Femur (tissue), 1 donor: ENCODE results near the gene UBE2E3.
"Not testable (repeated sequence)": the region's sequence is repeated elsewhere in the genome, so short reads cannot be mapped to it uniquely, and the experiment has no call there.

Experiments used
- DNase-seq: peaks from one replicate; pipeline ENCODE4 v3.0.0-alpha.2; 2017

UBE2E3 gene

DNA sequence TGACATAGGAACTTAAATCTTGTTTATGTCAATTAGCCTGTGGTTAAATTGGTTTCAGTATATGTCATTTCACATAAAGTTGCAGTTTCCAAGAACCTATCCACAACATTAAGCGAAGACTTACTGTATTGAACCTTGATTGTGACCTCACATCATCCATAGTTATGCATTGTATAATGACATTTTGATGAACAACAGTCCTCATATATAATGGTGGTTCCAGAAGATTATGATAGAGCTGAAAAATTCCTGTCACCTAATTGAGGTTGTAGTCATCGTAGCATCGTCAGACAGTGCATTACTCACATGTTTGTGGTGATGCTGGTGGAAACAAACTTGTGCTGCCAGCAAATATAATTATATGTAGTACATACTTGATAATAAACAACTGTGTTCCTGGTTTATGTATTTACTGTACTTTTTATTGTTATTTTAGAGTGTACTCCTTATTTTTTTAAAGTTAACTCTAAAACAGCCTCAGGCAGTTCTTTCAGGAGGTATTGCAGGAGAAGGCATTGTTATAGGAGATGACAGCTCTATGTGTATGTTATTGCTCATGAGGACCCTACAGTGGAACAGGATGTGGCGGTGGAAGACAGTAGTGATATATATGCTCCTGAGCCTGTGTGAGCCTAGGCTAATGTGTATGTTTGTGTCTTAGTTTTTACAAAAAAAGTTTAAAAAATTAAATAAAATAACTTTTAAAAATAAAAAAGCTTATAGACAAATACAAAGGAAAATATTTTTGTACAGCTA, 56.6 kb downstream of the UBE2E3 start:
- DNase-seq: no peak

- no peak for DNase-seq
Observed at GRCh38 chr2:181037922-181038321, 57.5 kb downstream of the UBE2E3 start.

GRCh38 chr2:181038796-181039195, 58.4 kb downstream of the UBE2E3 start:
- DNase-seq: no peak

DNA sequence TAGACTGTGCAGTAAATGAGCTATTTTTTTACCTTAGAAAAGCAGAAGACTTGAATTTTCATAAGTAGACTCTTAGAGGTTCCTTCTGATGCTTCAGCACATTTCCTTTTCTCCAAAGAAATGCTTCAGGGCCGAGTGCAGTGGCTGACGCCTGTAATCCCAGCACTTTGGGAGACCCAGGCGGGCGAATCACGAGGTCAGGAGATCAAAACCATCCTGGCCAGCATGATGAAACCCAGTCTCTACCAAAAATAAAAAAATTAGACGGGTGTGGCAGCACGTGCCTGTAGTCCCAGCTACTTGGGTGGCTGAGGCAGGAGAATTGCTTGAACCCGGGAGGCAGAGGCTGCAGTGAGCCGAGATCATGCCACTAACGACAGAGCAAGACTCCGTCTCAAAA, 60.4 kb downstream of the UBE2E3 start:
- not testable (repeated sequence) for DNase-seq

DNA sequence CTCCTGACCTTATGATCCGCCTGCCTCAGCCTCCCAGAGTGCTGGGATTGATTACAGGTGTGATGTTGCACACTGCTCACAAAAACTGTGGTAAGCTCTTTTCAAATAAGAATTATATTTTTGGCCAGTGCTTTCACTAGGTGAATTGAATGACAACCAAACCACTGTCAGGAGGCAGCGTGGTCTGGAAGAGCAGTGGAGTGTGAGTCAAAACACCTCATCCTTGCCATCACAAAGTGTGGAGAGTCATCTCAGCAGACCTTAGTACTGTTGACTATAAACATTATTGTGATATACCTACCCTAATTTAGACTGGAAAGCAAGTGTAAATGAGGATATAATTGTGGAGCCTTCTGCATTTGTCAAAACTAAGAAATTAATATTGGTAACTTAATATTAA, 61.3 kb downstream of the UBE2E3 start:
- no peak for DNase-seq

DNA sequence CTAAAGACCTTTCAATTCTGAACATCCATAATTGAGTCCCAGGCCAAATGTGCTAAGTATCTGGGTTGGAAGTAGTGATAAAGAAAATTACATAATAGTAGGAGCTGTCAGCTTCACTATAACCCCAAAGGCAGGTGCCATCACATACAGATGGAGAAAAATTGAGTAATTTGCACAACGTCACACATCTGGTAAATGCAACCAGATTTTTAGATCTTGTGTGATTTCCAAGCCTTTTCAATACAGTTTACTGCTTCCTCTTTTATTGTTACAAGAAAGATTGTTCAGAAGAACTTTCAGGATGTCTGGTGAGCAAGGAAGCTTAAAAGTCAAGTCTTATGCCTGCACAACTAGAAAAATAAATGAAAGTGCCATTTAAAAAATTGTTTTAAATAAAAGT, 62.3 kb downstream of the UBE2E3 start:
- no peak for DNase-seq

DNA sequence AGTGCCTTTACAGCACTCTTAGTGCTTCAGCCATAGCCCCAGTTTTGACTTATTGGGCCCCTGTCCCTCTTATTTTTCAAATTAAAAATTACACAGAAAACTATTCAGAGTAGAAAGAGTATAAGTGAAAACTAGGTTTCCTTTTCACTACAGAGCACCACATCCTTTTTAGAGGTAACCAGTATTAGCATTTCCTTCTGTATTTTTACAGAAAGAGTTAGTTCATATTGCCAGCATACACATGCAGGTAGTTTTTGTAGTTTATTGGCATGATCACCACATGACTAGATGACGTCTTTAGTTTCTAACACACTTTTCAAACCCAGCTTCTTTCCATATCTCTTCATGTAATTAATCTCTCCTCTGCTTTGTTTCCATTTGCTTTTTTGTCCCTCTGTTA, 66.4 kb downstream of the UBE2E3 start:
- no peak for DNase-seq

- DNase-seq: no peak
Observed at GRCh38 chr2:181047829-181048228, 67.4 kb downstream of the UBE2E3 start.

DNA sequence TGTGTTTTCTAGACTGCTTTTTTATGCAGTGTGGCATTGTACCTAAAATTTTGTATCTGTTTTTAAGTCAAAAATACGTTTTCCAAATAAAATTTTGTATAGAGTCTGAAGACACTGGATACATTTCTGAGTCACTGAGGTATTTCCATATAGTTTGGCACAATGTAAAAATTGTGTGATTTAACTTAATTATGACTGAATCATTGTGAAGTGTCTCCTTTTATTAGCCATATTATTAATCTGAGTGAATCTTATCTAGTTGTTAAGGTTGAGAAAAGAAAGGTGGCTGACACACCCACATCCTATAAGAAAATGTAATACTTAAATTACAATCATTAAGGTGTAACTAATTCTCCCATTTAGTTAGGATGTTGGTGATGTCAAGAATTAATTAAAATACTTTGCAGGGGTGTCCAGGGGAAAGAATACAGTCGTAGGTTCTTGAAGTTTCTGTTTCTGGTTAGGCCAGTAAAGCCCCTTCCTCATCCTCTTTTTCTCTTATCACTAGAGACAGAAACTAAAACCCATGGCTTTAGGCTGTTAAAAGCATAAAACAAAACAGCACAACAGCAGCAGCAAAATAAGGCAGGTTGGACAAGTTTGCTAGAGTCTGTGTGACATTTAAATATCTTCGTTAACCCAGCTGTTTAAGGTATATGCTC, 71.6 kb downstream of the UBE2E3 start:
- no peak for DNase-seq

GRCh38 chr2:181052523-181052891, 72.1 kb downstream of the UBE2E3 start:
- DNase-seq: no peak

DNA sequence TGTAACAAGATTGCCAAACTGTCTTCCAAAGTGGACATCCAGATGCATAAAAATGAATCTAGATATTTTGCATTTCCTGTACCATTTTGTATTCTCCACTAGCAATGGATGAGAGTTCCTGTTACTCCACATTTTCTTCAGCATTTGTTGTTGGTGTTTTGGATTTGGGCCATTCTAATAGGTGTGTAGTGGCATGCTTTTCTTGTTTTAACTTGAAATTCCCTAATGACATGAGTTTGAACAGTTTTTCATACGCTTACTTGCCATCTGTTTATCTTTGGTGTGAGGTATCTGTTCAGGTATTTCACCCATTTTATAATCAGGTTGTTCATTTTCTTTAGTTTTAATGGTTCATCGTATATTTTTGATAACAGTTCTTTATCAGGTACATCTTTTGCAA, 73.9 kb downstream of the UBE2E3 start:
- no peak for DNase-seq

DNA sequence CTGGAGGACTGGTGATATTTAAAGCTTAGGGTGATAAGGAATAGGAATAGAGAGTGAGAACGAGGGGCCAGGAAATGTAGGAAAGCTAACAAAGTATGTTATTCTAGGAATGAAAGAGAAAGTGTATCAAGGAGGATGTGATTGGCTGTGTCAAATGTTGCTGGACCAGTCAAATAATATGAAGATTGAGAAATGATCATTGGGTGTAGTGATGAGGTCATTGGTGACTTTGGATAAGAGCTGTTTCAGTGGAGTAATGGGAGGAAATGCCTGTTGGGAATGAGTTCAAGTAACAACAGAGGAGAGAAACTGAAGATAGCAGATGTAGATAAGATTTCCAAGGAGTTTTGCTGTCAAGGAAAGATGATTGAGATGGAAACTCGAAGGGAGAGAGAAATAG, 74.4 kb downstream of the UBE2E3 start:
- no peak for DNase-seq

GRCh38 chr2:181058378-181059269, 78.2 kb downstream of the UBE2E3 start:
- DNase-seq: no peak

DNA sequence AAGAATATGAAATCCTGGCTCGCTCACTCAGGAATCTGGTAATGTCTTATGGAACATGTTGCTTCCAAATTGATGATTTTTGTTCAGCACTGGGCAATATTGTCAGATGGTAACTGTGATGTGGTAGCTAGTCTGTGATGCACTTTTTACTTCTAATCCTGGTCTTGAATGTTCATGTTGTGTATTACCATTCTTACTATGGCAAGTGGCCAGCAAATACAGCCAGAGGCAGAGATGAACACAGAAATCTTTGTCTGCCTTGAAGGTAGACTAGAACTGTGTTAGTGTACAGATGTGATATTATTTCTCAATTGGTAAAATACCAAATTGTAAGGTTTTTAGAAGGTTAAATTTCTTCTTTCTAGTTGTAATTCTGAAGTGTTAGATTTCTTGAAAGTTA, 83.3 kb downstream of the UBE2E3 start:
- DNase-seq: no peak

GRCh38 chr2:181065458-181065857, 85.1 kb downstream of the UBE2E3 start:
- no peak for DNase-seq

- DNase-seq: no peak
Observed at GRCh38 chr2:181066333-181066732, 85.9 kb downstream of the UBE2E3 start.

- DNase-seq: no peak
Observed at GRCh38 chr2:181070119-181070835, 89.9 kb downstream of the UBE2E3 start.

DNA sequence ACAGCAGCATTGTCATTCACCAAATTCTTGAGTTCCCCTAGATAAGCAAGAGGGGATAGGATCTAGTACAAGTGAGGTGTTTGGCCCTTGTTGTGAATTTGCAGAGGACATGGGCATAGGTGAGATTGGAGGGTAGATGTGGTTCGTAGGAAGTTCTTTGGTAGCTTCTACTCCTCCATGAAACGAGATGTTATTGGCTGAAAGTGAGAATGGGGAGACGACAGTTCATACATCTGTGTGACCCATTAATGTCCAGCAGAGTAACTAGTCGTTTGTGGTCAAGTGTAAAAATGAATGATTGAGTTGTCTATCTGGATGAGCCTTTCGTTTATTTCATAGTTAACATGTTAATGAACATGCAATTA, 90.4 kb downstream of the UBE2E3 start:
- DNase-seq: no peak

DNA sequence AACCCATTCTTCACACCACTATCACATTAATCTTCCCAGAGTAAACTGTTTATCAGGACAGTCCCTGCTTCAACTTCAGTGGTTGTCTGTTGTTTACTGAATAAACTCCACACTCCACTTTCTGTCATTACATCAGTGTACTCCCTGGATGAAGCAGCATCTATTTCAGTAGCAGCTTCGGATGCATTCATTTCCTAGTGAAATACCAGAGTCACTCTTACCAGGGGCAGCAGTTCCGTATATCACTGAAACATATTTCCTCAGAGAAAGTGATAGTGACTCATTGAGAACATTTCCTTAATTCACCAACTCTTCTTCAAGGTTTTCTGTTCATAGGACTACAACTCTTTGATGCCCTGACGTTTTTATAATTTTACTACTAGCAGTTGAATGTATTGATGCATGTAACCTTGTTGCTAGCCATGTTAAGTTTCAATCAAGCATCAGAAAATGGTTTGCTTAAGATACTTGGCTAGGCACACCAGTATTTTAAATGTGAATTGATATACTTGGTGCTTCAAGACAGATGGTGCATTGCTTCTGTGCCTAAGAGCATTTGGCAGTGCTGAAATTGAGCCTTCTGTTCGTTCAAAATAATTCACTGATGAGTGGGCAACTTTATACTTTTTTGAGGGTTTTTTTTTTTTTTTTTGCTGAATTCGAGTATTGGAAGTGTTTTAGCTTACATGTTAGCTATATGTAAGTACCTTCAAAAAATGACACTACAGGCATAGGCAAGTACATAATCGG, 92.3 kb downstream of the UBE2E3 start:
- DNase-seq: no peak

DNA sequence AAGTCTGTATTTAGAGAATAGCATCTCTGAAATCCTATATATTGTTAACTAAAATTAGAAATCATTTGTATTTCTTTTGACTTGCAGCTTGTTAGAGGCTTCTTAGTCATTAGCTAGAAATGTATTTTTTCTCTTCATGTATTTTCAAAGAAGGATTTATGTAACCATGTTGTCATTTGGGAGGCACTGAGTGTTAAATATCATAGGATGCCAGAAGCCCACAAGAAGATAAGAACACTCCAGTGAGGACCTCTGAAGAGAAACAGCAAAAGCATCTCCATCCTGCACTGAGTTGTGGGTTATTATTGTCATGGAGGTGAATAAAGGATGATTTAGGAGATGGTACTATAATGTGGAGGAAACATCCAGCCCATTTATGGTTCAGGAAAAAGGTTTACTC, 93.5 kb downstream of the UBE2E3 start:
- DNase-seq: no peak

- DNase-seq: no peak
Observed at GRCh38 chr2:181074457-181074856, 94.1 kb downstream of the UBE2E3 start.

- no peak for DNase-seq
Observed at GRCh38 chr2:181076658-181077057, 96.3 kb downstream of the UBE2E3 start.
